Suppressor macrophage treated with lipopolysaccharide for 4 hours (primary cell): Measurements from ENCODE around the gene CENPU.
"Not testable (repeated sequence)": the region's sequence is repeated elsewhere in the genome, so short reads cannot be mapped to it uniquely, and the experiment has no call there.

Source experiments
- DNase-seq: peaks from one replicate; pipeline ENCODE4 v3.0.0-alpha.2; 2020

Gene CENPU

DNA sequence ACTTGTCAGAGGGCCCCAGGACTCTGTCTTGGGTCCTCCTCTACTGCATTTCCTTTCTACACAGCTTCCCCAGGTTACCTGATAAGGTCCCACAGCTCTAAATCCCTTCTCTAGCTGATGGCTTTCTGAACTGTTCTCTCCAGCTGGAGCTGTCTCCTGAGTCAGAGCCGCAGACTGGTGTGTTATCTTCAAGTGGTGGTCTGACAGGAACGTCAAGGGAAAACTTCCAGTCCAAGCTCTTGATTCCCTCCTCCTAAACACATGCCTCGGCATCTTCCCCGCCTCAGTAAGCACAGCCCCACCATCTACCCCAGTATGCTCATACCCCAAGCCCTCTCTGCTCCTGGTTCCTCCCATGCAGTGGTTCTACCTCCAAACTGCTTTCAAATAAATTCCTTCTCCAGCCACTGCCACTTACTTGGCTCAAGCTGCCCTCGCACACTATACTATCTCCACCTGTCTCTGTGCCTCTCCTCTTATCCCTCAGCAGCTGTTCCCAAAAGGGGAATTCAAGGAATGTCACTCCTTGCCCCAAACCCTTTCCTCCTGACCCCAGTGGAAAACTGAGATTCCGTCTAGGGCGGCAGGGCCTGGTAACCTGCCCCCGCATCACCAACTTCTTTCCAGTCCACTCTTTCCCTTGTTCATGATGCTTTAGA lies 17.2 kb upstream of the CENPU start:
- no peak for DNase-seq

DNA sequence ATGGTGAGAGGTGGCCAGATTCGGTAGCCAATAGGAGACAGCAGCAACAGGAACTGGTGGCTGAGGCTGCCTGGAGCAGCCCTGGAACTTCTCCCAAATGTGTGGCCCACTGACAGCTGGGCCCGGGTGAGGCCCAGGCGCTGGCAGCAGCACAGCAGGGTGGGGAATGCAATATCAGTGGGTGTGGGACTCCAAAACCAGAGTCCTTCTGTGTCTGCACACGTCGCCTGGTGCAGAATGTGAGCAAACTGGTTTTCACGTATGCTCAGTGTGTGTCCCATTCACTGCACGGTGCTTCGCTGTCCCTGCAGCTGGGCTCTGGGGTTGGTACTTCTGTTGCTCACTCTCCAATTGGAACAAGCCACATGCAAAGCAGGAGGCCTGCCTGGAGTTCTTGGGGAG lies 14.4 kb upstream of the CENPU start:
- no peak for DNase-seq

- no peak for DNase-seq
These were observed 13.3 kb upstream of the CENPU start for GRCh38 chr4:184747034-184747830.

DNA sequence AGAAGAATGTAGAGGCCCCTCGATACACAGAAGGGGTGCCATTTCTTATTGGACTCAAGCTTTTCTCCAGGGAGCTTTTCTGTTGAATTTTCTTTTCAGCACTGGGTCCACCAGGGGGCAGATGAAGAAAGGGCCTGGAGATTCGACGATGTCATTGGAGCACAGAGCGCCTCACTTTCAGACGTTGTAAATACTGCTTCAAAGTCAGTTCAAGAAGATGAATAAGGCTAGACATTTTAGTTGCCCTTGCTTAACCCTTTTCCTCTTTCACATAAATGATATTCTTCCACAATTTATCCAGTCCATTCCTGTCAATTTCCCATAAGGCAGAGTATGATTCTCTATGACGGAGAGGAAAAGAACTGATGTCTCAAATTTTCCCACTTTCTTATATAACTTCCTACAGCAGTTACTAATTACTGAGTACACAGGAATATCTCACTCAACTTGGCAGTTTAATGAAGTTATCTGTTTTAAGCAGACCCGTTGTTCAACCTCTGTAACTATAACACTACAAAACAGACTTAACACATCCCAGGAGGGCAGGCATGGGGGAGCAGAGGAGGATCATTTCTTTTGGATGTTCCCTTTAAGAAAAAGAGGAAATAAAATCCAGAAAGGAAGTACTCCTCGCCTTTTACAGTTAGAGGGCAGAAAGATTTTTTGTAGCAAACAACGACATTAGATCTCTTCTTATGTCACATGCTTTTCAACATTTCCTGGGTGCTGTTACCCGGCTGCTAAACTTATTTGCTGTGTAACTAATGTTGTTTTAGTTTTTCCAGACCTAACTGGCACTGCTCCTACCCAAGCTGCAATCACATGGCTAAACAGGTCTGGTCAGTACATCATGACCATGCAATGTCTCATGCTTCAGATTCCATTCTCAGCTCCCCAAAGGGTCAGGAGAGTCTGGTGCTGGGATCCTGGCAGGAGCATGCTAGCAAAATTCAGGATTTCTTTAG lies 12.2 kb upstream of the CENPU start:
- peak; percentile 66 for DNase-seq

DNA sequence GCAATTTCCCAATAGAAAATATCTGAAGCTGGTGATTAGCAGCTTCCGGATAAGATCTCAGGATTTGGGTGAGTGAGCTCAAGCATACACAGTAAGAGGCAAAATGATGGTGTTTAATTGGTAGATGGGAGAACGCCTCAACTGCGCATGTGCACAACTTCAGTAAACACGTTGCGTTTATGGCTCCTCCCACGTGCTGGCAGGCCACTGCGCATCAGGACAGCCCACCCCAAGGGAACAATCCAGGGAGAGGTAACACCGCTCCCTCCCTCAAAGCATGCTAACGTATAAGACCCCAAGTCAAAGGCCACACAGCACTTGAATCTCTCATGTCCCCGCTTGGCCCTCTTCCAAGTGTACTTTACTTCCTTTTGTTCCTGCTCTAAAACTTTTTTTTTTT lies 10.3 kb upstream of the CENPU start:
- DNase-seq: peak; percentile 30

GRCh38 chr4:184743650-184744049 lies 9.8 kb upstream of the CENPU start:
- no peak for DNase-seq

DNA sequence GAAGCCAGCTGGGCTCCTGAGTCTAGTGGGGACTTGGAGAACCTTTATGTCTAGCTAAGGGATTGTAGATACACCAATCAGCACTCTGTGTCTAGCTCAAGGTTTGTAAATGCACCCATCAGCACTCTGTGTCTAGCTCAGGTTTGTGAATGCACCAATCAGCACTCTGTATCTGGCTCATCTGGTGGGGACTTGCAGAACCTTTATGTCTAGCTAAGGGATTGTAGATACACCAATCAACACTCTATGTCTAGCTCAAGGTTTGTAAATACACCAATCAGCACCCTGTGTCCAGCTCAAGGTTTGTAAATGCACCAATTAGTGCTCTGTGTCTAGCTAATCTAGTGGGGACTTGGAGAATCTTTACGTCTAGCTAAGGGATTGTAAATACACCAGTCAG lies 7.8 kb upstream of the CENPU start:
- DNase-seq: not testable (repeated sequence)

DNA sequence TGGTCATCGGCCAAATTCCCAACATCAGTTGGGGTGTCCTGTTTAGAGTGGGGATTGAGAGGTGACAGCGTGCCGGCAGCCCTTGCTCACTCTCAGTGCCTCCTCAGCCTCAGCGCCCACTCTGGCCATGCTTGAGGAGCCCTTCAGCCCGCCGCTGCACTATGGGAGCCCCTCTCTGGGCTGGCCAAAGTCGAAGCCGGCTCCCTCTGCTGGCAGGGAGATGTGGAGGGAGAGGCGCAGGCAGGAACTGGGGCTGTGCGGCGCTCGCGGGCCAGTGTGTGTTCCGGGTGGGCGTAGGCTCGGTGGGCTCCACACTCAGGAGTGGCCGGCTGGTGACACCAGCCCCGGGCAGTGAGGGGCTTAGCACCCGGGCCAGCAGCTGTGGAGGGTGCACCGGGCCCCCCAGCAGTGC lies 7.1 kb upstream of the CENPU start:
- DNase-seq: no peak

GRCh38 chr4:184739575-184739974 lies 5.7 kb upstream of the CENPU start:
- DNase-seq: peak; percentile 63

DNA sequence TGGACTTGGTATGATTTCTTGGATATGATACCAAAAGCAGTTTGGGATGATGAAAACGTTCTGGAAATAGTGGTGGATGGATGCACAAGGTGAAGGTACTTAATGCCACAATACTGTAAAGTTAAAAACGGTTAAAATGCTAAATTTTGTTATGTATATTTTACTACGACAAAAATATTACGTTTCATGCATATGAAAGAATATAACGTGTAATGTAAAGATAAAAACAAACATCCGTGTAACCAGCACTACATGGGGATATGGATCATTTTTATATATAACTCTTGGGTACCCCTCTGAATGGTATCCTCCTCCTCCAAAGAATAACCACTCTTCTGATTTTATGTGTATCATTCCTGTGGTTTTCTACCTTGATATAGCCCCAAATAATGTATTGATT lies 862 bp upstream of the CENPU start:
- DNase-seq: no peak

DNA sequence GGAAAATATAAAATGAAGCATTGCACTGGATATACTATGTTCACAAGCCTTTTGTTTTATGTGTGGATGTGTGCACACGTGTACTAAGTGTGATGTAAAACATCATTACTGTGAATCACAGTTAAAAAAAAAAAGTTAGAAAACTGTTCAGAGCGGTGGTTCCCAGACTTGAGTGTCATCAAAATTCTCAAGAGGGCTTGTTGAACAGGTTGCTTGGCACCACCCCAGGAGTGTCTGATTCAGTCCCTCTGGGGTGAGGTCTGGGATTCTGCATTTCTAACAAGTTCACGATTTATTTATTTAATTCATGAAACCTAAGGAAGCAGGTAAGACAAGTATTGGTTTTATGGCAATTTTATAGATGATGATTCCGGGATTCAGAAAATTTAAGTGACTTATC lies 1.8 kb downstream of the CENPU start:
- no peak for DNase-seq

- no peak for DNase-seq
These were observed 2.8 kb downstream of the CENPU start for GRCh38 chr4:184731056-184731455.

DNA sequence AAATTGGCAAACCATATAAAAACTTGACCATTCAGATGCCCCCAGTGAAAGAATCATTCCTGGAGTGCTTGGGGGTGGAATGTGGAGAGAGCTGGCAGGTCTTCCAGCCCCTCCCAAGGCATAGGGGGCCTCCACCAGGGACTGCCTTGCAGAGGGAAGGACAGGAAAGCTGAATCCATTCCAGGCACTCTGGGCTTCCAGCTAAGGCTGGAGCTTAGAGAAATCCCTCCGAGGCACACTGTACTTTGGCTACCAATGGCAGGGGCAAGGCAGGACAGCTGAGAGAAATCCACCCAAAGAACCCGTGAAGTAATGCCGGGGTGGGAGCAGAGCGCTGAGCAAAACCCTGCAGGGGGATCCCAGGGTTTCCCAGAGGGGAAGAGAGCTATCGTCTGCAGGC lies 4.0 kb downstream of the CENPU start:
- no peak for DNase-seq

DNA sequence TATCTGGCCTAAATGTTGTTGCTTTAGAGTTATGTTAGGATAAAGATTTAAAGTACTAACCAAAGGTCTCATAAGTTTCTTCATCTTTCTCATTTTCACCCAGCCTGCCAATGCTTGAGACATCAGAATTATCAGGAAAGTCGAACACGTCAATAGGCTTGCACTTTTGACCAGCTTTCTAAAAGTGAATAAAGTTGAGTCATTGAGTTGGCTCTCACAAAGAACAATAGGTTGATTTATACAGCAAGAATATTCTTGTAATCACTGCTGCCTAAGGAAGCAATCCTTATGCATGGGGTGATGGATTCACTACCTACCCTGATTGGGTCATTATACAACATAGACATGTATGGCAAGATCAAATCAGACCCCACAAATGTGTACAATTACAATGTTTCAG lies 5.0 kb downstream of the CENPU start:
- no peak for DNase-seq

DNA sequence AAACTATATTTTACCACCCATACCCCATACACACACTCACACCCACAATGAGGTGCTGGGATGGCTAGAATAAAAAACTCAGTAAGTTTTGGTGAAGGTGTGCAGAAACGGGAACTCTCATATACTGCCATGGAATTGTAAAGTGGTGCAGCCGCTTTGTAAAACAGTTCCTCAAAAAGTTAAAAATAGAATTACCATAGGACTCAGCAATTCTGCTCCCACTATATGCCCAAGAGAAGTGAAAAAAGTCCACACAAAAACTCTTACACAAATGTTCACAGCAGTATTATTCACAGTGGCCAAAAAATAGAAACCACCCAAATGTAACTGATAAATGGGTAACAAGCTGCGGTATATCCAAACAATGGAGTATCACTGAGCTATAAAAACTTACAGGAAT lies 6.5 kb downstream of the CENPU start:
- DNase-seq: peak; percentile 16

DNA sequence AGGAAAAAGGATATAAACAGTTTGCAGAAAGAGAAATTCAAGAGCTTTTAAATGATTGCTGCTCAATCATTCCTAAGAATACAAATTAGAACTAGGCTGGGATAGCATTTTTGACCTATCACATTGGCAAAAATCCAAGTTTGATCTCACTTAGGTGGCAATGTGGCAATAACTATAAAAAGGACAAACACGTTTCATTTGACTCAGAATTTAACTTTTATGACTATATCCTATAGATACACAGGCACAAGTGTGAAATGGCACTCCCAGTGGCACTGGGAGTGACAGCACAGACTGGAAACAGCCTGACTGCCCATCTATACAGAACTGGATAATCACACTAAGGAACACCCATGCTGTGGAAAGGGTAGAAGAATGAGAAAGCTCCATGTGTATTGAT lies 11.1 kb downstream of the CENPU start:
- DNase-seq: no peak

GRCh38 chr4:184721254-184721653 lies 12.6 kb downstream of the CENPU start:
- DNase-seq: no peak

GRCh38 chr4:184719407-184719806 lies 14.5 kb downstream of the CENPU start:
- DNase-seq: no peak

- DNase-seq: no peak
These were observed 18.4 kb downstream of the CENPU start for GRCh38 chr4:184715526-184715925.

GRCh38 chr4:184713887-184714286 lies 20.0 kb downstream of the CENPU start:
- no peak for DNase-seq

DNA sequence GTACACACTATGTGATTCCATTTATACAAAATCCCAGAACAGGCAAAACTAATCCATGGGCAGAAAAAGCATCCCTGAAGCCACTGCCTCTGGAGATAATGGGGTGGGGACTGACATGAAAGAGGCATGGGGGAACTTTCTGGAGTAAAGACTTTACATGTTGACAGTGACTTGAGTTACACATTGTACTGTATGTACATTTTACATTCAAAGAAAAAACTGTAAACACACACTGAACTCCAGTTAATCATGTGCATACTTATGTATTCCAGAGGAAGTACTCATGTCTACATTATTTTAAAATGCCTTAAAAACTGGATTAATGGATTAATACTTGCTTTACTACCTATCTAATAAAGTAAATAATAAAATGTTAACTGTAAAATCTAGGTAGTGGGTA lies 21.6 kb downstream of the CENPU start:
- DNase-seq: no peak

DNA sequence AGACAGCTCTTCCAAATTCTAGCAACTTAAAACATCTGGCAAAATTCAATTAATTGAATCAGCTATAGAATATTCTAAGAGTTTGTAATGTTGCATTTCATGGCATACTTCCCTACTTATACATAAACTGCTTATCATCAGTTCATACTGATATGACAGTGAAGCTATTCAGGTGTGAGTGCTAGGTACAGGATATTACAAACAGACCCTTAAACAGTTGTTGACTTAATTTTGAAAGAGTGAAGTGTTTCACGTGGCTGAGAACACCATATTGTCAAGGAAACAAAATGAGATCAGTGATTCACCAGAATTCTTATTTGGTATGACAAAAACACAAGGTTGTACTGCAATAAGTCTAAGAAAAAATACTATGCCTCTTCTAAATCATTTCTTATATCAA lies 27.4 kb downstream of the CENPU start:
- DNase-seq: no peak

- DNase-seq: peak; percentile 51
These were observed 28.2 kb downstream of the CENPU start for GRCh38 chr4:184705692-184706091.

DNA sequence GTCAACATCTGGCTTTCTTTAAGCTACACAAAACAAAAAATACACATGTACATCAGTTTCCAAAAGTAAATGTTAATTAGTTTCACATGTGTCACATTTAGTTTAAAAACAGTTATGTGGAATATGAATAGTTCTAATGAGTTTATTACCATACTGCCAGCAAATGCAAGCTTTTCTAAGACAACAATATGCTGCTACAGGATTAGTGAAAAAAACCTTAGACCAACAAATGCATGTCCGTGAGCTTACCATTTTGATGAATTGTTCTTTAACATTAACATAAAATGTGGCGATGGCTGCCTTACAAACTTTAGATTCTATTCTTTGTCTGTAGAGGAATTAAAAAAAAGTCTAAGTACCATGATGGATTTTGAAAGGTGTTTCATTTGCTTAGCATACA lies 31.8 kb downstream of the CENPU start:
- no peak for DNase-seq
